ENCODE data around the gene NFE2. TPM values are rescaled to one million over a fixed set of nuclear protein-coding genes. Genes with fewer than 3 reads are reported as not detected.
A peak's percentile ranks its signal among the peaks of the same experiment; 100 is the strongest.

NFE2 gene
- total RNA-seq, 3 donors from 2014 or later, result 0.25 to 0.31 TPM; not detected in 1

DNA sequence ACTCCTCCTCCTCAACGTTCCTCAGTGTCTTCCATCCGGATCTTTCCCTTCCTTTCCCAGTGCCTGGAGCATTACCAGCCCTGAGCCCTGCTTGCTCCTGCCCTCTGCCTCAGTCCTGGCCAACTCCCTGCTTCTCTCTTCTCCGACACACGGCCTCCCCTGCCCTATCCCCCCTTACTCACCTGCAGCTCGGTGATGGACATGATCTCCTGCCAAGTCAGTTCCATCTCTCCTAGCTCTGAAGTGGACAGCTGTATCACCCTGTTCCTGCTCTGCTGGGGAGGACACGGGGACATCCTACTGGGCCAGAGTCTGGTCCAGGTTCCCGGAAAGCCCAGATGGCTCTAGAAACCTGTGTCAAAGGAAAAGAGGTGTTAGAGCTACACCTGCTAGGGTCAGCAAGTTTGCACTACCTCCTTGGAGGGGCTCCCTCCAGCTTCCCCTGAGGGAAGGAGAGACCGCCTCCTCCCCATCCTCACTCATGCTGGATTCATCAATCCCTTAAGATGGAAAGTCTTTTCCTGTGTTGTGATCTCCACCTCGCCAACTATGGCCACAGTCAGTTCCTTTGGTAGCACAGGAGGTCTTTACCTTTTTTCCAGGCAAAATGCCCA, 5.8 kb downstream of the NFE2 start:
- intact Hi-C loops (cut with DNase I, micrococcal nuclease), result loop anchor here in 1 of 2 donors (5.0 kb wide), 1 partner anchor 67 kb away; the partner anchor contains the start of gene GPR84
- TF ChIP-seq, protein P1, sequence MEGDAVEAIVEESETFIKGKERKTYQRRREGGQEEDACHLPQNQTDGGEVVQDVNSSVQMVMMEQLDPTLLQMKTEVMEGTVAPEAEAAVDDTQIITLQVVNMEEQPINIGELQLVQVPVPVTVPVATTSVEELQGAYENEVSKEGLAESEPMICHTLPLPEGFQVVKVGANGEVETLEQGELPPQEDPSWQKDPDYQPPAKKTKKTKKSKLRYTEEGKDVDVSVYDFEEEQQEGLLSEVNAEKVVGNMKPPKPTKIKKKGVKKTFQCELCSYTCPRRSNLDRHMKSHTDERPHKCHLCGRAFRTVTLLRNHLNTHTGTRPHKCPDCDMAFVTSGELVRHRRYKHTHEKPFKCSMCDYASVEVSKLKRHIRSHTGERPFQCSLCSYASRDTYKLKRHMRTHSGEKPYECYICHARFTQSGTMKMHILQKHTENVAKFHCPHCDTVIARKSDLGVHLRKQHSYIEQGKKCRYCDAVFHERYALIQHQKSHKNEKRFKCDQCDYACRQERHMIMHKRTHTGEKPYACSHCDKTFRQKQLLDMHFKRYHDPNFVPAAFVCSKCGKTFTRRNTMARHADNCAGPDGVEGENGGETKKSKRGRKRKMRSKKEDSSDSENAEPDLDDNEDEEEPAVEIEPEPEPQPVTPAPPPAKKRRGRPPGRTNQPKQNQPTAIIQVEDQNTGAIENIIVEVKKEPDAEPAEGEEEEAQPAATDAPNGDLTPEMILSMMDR (IDR thresholded peaks at IDR 0.05), result no peak
- no peaks in the 10 kb centered on the region for H3K4me1 ChIP-seq (ENCODE audit: low read depth)
- H3K36me3 ChIP-seq (ENCODE audit: low read depth), result no peaks in the 10 kb centered on the region
- no peak overlapping the region for H3K4me3 ChIP-seq
- no peaks in the 10 kb centered on the region for H3K9me3 ChIP-seq
- DNase-seq, result no peak
- ATAC-seq, result no peak

DNA sequence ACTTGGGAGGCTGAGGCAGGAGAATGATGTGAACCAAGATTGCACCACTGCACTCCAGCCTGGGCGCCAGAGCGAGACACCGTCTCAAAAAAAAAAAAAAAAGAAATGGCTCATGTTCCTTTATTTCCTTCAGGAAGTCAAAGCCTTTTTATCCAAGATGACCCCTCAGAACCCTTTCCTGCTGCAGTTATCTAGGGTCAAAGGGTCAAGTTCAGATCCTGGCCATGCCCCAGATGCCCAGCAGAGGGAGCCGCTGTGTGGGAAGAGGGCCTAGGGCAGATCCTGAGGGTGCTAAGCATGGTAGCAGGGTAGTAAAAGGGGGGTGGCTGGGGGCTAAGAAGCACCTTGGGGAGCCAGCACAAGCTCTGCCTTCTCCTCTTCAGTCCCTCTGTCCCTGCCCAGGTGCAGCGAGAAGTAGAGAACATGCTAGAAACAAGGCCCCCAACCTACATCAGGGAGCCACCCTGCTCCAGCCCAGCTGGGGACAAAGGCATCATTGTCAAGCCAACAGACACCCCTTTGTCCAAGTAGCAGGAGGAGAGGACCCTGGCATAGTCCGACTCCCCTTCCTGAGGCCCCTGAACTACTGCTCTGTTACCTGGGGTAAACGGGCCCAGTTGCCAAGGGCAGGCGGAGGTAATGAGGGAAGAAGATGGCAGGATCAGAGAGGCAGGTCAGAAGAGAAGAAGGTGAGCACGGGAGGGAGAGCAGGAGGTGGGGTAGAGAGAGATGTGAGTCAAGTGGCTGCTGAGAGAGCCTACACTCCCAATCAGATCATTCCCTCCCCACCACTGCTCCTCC, 6.5 kb downstream of the NFE2 start:
- H3K4me1 ChIP-seq (ENCODE audit: low read depth), result no peaks in the 10 kb centered on the region
- TF ChIP-seq, protein P1 (IDR thresholded peaks at IDR 0.05), result peak; percentile 59
- no peak overlapping the region for H3K4me3 ChIP-seq
- DNase-seq, result peak; percentile 74 to 88 (median 82)
- peak; percentile 93 for ATAC-seq
- intact Hi-C loops (cut with DNase I, micrococcal nuclease), result loop anchor here in 1 of 2 donors (5.0 kb wide), 1 partner anchor 68 kb away; the partner anchor contains the start of gene GPR84
- H3K9me3 ChIP-seq, result no peaks in the 10 kb centered on the region
- no peaks in the 10 kb centered on the region for H3K36me3 ChIP-seq (ENCODE audit: low read depth)

DNA sequence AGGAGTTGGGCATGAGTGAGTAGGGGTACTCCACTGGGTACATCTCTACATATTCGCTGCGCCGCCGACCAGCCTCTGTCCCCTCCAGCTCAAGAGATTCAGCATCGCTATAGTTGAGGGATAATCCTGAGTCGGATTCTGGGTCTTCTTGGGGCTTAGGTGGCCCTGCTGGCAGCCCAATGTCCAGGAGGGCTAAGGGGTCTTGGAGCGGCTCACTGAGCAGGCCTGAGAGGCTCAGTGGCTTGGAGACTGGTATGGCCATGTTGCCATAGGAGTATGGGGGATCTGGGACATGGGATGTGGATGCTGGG, 7.9 kb downstream of the NFE2 start:
- H3K4me1 ChIP-seq (ENCODE audit: low read depth), result peaks cover 10% of the 10 kb centered on the region
- no peak for DNase-seq
- no peak overlapping the region for H3K4me3 ChIP-seq
- intact Hi-C loops (cut with DNase I, micrococcal nuclease), result loop anchor here in 1 of 2 donors (5.0 kb wide), 1 partner anchor 69 kb away; the partner anchor contains the start of gene GPR84
- no peaks in the 10 kb centered on the region for H3K9me3 ChIP-seq
- no peaks in the 10 kb centered on the region for H3K36me3 ChIP-seq (ENCODE audit: low read depth)
- no peak for ATAC-seq
- TF ChIP-seq, protein P1 (IDR thresholded peaks at IDR 0.05), result no peak

DNA sequence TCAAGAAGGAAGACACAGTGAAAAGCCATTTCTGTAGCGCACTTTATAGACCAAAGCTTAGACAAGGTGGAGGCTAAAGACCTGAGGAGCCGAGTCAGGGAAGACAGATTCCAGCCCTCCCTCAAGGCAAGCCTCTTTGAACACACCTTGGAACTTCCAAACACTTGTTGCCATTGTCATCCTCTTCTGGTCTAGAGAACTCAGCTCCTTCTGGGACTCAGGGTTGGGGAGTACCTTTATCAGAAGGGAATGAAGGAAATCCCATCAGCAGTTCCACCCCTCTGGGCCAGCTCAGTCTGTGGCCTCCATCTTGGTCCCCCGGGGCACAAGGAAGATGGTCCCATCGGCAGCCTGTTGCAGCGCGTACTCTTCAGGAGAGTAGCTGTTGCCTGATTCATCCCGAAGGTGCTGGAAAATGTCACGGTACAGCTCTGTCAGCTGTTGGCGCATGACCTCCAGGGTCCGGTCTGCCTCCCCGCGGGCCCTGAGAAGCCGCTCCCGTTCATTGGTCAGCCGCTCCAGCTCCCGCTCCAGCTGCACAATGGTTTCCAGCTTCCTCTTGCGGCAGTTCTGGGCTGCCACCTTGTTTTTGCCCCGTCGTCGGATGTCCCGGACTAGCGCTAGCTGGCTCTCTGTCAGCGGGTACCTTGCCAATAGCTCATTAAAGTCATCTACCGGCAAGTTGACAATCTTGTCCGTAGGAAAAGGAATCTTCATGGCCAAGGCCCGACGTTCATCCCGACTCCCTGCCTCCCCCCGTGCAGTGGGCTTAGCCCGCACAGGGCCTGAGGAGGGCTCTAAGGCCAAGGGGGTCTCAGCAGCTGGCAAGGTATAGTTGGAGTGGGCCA, 8.5 kb downstream of the NFE2 start:
- TF ChIP-seq, protein P1 (IDR thresholded peaks at IDR 0.05), result no peak
- H3K4me1 ChIP-seq (ENCODE audit: low read depth), result peaks cover 15% of the 10 kb centered on the region
- intact Hi-C loops (cut with DNase I, micrococcal nuclease), result loop anchor here in 1 of 2 donors (5.0 kb wide), 1 partner anchor 70 kb away; the partner anchor contains the start of gene GPR84
- no peak for DNase-seq
- ATAC-seq, result no peak
- H3K36me3 ChIP-seq (ENCODE audit: low read depth), result no peaks in the 10 kb centered on the region
- H3K4me3 ChIP-seq, result no peak overlapping the region
- no peaks in the 10 kb centered on the region for H3K9me3 ChIP-seq
